H1 (cell line): ENCODE measurements around the gene IQCE. TPM values are rescaled to one million over a fixed set of nuclear protein-coding genes. Genes with fewer than 3 reads are reported as not detected.

ENCODE experiments used
- BACH1 ChIP-seq: IDR thresholded peaks from 2 replicates; pipeline ENCODE4 v1.6.1; 2012; ENCODE audit warnings: low read length, improper control_type of control experiment
- CTBP2 ChIP-seq: IDR thresholded peaks from 2 replicates; pipeline ENCODE4 v1.7.0; 2011; ENCODE audit warnings: borderline replicate concordance, mild to moderate bottlenecking, moderate library complexity, mixed read lengths, low read length; ENCODE audit not compliant: insufficient read depth, insufficient read length
- GTF2F1 ChIP-seq: IDR thresholded peaks from 2 replicates; pipeline ENCODE4 v1.6.1; 2012; ENCODE audit warnings: low read depth, low read length, improper control_type of control experiment, borderline replicate concordance
- RXRA ChIP-seq: IDR thresholded peaks from 2 replicates; pipeline ENCODE4 v1.6.1; 2011; ENCODE audit warnings: low read depth, mild to moderate bottlenecking, low read length, moderate library complexity; ENCODE audit not compliant: insufficient read depth
- SUZ12 ChIP-seq: fragments of 200-600 bp; sonication (generic); IDR thresholded peaks from 2 replicates; pipeline ENCODE4 v1.6.1; 2012; ENCODE audit warnings: mild to moderate bottlenecking, inconsistent platforms, low read length, moderate library complexity, mixed read lengths
- polyA plus RNA-seq, 7 experiments: library from polyadenylated mRNA; depleted of rRNA in 3 of 7; stranded (reverse) in 5 of 7; unstranded in 2 of 7; fragments of >200 nt in 5 of 7; fragments of 200-250 nt in 2 of 7; gene quantifications; 1 replicate in 5 of 7; 2 replicates in 1 of 7; 4 replicates in 1 of 7; pipeline versions ENCODE4 v1.2.1 to v1.2.3, GENCODE V29; 2011 to 2013; ENCODE audit warnings: missing spikeins in 2 of 7, mixed read lengths in 2 of 7
- total RNA-seq: library from RNA; stranded (reverse); fragmentation: NEBNext Ultra II Directional; extraction: Animal tissue kit (Norgen Biotek cat#: 25700); gene quantifications from 2 replicates; pipeline ENCODE4 v1.2.1, GENCODE V29; 2021
- TF ChIP-seq, protein P1 (sequence below): fragments of 300-600 bp; sonication (generic); IDR thresholded peaks from 2 replicates; pipeline ENCODE4 v1.7.1; 2012; ENCODE audit warnings: low read length, moderate library complexity, mild to moderate bottlenecking, inconsistent platforms; ENCODE audit not compliant: insufficient replicate concordance

Gene IQCE
- total and polyA plus RNA-seq, 2 of the 8 experiments (the other 6 are each of a cell fraction or from before 2014, with no cell fraction given), result 2.2 to 4.9 TPM

DNA sequence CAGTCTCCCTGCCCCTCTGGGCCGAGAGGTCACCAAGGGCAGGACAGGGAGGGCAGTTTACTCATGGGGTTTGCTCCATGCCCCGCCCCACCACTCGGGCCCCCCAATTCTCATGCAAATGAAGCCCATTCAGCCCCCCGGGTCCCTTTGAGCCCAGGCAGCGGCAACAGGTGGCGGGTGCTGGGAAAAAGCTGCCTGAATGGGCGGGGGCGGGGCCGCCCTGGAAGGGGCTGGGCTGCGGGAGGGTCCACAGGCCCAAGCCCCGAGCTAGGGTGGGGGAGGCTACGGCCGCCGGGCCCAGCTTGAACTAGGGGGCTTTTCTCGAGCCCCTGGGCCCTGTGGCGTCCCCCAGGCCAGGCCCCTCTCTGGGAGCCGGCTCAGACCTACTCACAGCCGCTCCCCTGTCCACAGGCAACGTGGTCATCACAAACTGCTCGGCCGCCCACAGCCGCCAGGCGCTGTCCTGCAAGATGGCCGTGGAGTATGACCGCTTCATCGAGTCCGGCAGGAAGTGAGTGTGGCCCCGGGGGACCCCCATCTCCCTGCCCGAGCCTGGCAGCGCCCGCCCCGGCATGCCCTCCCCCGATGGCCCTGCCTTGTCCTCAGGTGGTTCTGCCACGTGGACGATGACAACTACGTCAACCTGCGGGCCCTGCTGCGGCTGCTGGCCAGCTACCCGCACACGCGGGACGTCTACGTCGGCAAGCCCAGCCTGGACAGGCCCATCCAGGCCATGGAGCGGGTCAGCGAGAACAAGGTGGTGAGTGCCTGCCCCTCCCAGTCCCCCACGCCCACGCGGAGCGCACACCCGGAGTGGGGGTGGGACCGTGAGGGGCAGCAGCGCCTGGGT lies 33.7 kb upstream of the IQCE start (continued):
- 0 out of 2 replicates have a peak, but pooled peaks have one; percentile 40 for TF ChIP-seq RXRA
- no peak for TF ChIP-seq CTBP2
- no peak for TF ChIP-seq GTF2F1
- 0 out of 2 replicates have a peak, but pooled peaks have one; percentile 13 for TF ChIP-seq BACH1
- TF ChIP-seq SUZ12, result no peak
- TF ChIP-seq, protein P1, sequence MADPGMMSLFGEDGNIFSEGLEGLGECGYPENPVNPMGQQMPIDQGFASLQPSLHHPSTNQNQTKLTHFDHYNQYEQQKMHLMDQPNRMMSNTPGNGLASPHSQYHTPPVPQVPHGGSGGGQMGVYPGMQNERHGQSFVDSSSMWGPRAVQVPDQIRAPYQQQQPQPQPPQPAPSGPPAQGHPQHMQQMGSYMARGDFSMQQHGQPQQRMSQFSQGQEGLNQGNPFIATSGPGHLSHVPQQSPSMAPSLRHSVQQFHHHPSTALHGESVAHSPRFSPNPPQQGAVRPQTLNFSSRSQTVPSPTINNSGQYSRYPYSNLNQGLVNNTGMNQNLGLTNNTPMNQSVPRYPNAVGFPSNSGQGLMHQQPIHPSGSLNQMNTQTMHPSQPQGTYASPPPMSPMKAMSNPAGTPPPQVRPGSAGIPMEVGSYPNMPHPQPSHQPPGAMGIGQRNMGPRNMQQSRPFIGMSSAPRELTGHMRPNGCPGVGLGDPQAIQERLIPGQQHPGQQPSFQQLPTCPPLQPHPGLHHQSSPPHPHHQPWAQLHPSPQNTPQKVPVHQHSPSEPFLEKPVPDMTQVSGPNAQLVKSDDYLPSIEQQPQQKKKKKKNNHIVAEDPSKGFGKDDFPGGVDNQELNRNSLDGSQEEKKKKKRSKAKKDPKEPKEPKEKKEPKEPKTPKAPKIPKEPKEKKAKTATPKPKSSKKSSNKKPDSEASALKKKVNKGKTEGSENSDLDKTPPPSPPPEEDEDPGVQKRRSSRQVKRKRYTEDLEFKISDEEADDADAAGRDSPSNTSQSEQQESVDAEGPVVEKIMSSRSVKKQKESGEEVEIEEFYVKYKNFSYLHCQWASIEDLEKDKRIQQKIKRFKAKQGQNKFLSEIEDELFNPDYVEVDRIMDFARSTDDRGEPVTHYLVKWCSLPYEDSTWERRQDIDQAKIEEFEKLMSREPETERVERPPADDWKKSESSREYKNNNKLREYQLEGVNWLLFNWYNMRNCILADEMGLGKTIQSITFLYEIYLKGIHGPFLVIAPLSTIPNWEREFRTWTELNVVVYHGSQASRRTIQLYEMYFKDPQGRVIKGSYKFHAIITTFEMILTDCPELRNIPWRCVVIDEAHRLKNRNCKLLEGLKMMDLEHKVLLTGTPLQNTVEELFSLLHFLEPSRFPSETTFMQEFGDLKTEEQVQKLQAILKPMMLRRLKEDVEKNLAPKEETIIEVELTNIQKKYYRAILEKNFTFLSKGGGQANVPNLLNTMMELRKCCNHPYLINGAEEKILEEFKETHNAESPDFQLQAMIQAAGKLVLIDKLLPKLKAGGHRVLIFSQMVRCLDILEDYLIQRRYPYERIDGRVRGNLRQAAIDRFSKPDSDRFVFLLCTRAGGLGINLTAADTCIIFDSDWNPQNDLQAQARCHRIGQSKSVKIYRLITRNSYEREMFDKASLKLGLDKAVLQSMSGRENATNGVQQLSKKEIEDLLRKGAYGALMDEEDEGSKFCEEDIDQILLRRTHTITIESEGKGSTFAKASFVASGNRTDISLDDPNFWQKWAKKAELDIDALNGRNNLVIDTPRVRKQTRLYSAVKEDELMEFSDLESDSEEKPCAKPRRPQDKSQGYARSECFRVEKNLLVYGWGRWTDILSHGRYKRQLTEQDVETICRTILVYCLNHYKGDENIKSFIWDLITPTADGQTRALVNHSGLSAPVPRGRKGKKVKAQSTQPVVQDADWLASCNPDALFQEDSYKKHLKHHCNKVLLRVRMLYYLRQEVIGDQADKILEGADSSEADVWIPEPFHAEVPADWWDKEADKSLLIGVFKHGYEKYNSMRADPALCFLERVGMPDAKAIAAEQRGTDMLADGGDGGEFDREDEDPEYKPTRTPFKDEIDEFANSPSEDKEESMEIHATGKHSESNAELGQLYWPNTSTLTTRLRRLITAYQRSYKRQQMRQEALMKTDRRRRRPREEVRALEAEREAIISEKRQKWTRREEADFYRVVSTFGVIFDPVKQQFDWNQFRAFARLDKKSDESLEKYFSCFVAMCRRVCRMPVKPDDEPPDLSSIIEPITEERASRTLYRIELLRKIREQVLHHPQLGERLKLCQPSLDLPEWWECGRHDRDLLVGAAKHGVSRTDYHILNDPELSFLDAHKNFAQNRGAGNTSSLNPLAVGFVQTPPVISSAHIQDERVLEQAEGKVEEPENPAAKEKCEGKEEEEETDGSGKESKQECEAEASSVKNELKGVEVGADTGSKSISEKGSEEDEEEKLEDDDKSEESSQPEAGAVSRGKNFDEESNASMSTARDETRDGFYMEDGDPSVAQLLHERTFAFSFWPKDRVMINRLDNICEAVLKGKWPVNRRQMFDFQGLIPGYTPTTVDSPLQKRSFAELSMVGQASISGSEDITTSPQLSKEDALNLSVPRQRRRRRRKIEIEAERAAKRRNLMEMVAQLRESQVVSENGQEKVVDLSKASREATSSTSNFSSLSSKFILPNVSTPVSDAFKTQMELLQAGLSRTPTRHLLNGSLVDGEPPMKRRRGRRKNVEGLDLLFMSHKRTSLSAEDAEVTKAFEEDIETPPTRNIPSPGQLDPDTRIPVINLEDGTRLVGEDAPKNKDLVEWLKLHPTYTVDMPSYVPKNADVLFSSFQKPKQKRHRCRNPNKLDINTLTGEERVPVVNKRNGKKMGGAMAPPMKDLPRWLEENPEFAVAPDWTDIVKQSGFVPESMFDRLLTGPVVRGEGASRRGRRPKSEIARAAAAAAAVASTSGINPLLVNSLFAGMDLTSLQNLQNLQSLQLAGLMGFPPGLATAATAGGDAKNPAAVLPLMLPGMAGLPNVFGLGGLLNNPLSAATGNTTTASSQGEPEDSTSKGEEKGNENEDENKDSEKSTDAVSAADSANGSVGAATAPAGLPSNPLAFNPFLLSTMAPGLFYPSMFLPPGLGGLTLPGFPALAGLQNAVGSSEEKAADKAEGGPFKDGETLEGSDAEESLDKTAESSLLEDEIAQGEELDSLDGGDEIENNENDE, result no peak
